ENCODE data around the gene RYK.
"Not testable (repeated sequence)": the region's sequence is repeated elsewhere in the genome, so short reads cannot be mapped to it uniquely, and the experiment has no call there.

RYK gene

DNA sequence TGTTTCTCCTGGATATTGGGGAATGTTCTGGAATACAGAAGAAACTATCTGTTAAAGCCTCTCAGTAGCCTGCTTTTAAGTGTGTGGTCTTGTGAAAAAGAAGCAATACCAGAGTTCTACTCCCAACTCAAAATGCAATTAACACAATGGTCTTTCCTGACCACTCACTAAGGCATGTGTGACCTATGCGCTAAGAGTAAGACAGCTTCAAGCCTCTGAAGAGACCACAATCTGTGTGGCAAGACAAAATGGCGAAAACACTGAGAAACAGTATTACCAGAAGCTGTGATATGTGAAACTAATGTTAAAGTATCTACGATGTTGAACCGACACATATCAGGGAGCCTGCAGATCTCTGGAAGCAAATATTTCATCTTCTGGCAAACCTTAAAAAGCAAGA, 33.8 kb downstream of the RYK start:
- no peak for DNase-seq (ENCODE audit: low read depth)

GRCh38 chr3:134216191-134216764, 34.4 kb downstream of the RYK start:
- DNase-seq (ENCODE audit: low read depth): no peak

DNA sequence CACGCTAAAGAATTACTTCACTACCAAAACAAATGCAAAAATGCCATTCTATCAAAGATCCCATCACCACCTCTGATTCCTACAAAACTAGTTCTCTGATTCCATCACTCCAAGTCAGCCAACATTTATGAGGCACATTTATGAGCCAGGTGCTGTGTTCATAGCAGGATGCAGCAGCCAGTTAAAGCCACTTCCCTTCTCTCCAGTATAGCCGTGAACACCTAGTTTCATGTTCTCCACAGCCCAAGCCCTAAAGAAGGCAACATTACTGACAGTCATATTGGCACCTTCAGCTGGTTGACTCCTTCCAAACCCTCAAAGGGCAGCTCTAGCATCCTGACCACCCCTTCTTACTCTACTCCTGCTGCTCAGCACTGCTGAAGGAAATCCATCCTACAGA, 36.4 kb downstream of the RYK start:
- no peak for DNase-seq (ENCODE audit: low read depth)

GRCh38 chr3:134212967-134213665, 37.5 kb downstream of the RYK start:
- DNase-seq (ENCODE audit: low read depth): peak; percentile 91

DNA sequence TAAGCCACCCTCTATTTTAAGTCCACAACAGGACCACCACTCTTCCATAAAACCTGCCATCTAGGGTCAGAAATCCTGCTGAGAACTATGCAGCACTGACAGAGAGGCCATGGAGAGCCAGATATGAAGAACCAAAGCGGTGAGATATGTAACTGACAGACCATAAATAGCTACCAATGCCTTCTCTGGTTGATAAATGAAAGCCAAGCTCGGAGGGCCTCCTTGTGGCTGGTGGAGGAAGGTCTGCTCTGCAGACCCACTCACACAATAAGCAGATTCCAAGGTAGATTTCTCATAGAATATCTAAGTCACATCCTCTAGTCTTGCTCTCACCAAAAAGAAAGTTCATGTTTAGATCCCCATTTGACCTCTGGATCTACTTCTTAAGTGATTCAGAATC, 38.9 kb downstream of the RYK start:
- DNase-seq (ENCODE audit: low read depth): no peak

GRCh38 chr3:134205451-134205850, 45.2 kb downstream of the RYK start:
- no peak for DNase-seq (ENCODE audit: low read depth)

GRCh38 chr3:134201201-134202130, 49.2 kb downstream of the RYK start:
- no peak for DNase-seq (ENCODE audit: low read depth)

DNA sequence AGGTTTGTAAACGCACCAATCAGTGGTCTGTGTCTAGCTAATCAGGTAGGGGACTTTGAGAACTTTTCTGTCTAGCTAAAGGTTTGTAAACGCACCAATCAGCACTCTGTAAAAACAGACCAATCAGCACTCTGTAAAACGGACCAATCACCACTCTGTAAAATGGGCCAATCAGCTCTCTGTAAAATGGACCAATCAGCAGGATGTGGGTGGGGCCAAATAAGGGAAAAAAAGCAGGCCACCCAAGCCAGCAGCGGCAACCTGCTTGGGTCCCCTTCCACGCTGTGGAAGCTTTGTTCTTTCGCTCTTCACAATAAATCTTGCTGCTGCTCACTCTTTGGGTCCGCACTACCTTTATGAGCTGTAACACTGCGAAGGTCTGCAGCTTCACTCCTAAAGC, 50.8 kb downstream of the RYK start:
- not testable (repeated sequence) for DNase-seq (ENCODE audit: low read depth)

DNA sequence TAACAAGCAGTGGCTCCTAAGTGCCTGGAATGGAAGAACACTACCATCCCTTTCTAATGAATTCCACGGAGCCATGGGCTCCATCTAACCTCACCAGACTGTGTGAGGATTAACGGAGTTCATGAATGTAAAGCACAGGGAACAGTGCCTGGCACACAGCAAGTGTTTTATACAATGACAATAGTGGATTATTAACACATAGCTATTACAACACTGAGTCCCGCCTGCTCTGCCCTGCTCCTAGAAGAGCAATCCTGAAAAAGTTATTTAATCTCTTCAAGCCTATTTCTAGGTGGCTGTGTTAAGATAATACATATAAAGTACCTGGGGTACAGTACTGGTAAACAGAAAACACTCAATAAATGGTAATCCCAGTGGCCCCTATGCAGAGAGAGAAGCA, 51.4 kb downstream of the RYK start:
- no peak for DNase-seq (ENCODE audit: low read depth)

DNA sequence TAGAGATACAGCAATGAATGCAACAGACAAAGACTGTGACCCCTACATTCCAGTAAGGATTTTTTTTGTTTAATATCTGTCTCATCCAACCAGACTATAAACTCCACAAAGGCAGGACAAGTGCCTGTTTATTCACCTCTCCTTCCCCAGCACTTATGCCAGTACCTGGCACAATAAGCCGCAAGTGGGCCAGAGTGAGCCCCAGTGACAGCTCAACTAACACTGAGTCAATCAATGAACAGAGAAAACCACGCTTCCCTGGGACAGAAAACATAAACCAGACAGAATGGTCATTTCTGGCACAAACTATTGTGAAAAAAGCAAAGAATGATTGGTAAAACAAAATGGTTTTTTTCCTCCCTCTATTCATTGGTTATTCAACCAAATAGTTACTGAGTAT, 52.2 kb downstream of the RYK start:
- no peak for DNase-seq (ENCODE audit: low read depth)

GRCh38 chr3:134197681-134198261, 52.9 kb downstream of the RYK start:
- DNase-seq (ENCODE audit: low read depth): no peak

- no peak for DNase-seq (ENCODE audit: low read depth)
Observed at GRCh38 chr3:134194247-134194646, 56.4 kb downstream of the RYK start.

DNA sequence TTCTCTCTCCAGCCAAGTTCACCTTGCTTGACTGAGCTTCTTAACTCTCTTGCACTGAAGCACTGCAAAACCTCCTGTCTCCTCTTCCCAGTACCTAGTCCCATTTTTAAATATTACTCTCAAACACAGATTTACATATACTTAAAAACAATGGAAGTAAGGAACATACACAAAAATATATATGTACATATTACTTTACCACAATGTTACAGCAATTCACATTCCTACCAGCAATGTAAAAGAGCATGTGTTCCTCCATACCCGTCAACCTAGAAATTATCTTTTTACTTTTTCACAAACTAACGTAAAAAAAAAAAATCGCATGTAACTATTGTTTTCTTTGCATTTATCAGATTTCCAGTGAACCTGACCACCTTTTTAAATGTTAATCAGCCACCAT, 60.4 kb downstream of the RYK start:
- DNase-seq (ENCODE audit: low read depth): no peak

- DNase-seq (ENCODE audit: low read depth): no peak
Observed at GRCh38 chr3:134189849-134190248, 60.8 kb downstream of the RYK start.

DNA sequence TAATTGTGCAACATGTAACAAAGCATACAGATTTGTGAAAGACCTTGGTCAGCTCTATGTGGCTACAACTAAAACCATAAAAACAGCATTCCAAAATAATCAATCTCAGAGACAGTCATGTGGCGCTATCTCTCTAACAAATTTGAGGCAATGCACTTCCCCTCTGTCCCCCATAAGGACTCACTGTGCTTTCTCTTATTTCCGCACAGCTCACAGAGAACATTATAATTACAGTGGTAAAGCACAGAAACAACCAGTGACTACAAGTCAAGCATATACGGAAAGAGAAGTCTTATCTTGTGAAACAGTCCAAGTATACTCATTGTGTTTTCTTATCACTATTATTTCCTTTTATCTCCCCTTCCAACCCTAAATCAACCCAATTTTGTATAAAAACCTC, 64.3 kb downstream of the RYK start:
- DNase-seq (ENCODE audit: low read depth): no peak

GRCh38 chr3:134180761-134181160, 69.9 kb downstream of the RYK start:
- no peak for DNase-seq (ENCODE audit: low read depth)

DNA sequence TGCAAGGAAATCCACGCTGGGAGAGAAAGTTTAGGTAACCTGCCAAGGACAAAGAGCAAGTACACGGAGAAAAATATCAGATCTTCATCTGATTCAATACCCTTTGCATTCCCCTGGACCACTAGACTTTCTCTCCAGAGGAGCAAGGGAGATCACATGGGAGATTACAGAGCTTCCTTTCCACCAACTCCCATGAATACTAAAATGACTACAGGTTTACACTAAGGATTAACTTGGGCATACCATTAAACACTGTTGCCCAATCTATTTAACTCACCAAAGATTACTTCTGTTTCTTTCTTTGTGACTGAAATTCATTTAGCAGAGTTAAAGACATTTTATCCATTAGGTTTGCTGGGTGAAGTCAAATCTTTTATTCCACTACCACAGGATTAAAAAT, 71.2 kb downstream of the RYK start:
- no peak for DNase-seq (ENCODE audit: low read depth)

DNA sequence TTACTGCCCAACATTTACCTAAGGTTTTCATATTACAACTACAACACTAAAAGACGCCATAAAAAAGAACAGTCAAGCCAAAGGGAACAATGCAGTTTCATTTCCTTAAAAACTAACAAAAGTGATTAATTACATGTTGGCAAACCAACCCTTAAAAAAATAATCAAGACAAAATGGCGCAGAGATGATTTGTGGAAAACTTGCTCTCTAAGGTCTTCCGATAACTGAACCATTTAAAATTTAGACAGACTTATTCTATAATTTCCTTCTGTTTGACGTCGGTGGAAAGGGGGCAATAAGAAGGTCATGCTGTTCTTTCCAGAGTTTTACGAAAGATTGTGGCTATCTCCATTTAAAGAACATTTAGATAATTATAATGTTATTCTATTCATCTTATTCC, 87.6 kb downstream of the RYK start:
- DNase-seq (ENCODE audit: low read depth): no peak

DNA sequence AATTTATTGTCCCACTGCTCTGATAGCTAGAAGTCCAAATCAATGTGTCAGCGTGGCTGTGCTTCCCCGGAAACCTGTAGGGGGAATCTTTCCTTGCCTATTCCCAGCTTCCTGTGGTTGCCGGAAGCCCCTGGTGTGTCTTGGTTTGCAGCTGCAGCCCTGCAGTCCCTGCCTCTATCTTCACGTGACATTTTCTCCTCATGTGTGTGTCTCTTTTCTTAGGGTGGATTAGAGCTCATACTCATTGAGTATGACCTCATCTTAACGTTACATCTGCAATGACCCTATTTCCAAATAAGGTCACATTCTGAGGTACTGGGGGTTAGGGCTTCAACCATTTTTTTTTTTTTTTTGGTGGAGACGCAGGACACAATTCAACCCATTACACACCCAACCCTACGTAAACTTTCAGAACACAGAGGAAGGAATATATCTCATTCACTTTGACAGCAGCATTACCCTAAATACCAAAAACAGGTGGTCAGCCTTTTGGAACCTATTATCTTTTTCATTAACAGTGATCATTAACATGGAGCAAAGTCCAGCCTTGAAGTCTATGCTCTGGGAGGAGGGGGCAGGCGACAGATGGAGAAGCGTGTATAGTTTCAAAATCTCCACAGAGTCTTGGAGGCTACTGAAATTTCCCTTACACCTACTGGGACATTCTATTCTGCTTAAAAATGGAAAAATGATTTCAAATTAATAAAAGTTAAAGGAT, 88.6 kb downstream of the RYK start:
- DNase-seq (ENCODE audit: low read depth): no peak

- DNase-seq (ENCODE audit: low read depth): no peak
Observed at GRCh38 chr3:134155446-134155845, 95.2 kb downstream of the RYK start.

DNA sequence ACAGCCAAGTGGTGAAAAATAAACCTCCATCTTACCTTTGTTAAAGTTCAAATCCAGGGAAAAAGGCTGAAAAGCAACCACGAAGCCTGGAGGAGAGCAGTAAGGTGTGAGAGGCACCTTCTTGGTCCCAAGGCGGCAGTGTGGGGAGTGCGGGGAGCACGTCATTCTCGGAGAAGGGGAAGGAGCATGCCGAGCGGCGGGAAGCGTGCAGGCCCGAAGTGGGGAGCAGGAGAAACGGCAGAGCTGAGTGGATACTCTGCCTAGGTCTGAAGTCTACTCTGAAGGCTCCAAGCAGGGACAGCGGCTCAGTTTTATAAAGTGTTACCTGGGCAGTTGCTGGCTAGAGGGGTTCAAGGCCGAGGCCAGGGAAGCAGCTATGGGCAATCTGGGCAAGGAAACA, 96.9 kb downstream of the RYK start:
- DNase-seq (ENCODE audit: low read depth): no peak

DNA sequence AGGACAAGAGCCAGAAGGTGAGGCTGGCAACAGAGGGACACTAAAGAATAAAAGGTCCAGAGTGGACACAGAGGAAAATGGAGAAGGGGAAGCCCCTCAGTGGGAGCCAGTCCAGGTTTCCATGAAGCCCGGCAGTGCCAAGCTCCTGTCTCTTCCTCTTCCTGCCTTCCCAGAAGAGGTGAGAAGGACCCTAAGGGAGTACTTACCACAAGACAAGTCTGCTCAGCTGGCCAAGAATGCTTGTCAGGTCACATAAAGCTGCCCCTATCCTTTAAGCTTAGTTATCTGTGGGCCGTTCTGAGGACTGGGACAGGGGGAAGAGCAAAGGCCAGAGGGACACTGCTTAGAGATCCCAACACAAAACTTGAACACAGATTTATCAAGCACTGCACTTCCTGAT, 100.2 kb downstream of the RYK start:
- no peak for DNase-seq (ENCODE audit: low read depth)
